Thyroid gland (tissue), 4 donors: ENCODE results near the gene COX6A1.

ENCODE experiments used
- POLR2A ChIP-seq, 2 donors: fragments of 450-650 bp; IDR thresholded peaks; one replicate each; pipeline ENCODE4 v1.6.1; 2017; ENCODE audit warnings: antibody characterized with exemption in 2 of 2, mild to moderate bottlenecking in 2 of 2, moderate library complexity in 1 of 2
- TF ChIP-seq, protein P1 (sequence below), 6 experiments: fragments of 200-600 bp in 3 of 6; fragments of 450-650 bp in 3 of 6; sonication (generic) in 3 of 6; IDR thresholded peaks; one replicate each; pipeline ENCODE4 v1.5.1; 2016 to 2019; ENCODE audit warnings: antibody characterized with exemption in 6 of 6, mild to moderate bottlenecking in 2 of 6, inconsistent platforms in 1 of 6, moderate library complexity in 1 of 6

DNA sequence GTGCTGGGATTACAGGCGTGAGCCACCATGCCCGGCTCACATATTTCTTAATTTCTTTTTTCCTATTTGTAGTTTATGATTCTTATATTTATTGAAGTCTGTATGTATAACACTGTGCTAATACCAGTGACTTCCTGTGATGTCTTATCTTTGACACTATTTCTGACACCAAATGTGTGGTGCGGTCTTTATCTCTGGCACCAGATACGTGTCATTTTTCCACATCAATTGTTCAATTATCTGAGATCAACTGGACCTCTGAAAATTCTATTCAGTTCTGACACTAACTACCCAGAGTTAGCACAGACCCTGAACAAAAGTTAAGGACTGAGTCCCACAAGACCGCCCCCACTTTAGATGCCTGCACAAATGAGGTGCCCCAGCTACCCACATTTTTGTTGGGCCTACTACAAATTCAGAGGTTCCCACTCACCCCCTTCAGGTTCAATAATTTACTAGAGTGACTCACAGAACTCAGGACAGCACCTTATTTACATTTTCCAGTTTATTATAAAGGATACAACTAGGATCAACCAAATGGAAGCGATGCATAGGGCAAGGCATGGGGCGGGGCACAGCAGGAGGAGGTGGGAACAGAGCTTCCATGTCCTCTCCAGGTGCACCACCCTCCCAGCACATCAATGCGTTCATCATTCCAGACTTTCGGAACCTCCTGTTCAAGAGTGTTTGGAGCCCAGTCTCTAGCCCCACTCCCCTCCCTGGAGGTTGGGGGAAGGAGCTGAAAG lies 43.3 kb downstream of the COX6A1 start:
- TF ChIP-seq, protein P1, sequence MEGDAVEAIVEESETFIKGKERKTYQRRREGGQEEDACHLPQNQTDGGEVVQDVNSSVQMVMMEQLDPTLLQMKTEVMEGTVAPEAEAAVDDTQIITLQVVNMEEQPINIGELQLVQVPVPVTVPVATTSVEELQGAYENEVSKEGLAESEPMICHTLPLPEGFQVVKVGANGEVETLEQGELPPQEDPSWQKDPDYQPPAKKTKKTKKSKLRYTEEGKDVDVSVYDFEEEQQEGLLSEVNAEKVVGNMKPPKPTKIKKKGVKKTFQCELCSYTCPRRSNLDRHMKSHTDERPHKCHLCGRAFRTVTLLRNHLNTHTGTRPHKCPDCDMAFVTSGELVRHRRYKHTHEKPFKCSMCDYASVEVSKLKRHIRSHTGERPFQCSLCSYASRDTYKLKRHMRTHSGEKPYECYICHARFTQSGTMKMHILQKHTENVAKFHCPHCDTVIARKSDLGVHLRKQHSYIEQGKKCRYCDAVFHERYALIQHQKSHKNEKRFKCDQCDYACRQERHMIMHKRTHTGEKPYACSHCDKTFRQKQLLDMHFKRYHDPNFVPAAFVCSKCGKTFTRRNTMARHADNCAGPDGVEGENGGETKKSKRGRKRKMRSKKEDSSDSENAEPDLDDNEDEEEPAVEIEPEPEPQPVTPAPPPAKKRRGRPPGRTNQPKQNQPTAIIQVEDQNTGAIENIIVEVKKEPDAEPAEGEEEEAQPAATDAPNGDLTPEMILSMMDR (IDR thresholded peaks at IDR 0.05): no peak
- no peak for TF ChIP-seq POLR2A (IDR thresholded peaks at IDR 0.05)
